IMR-90 (cell line): ENCODE results near the gene FBXW5. TPM values are rescaled to one million over a fixed set of nuclear protein-coding genes. Genes with fewer than 3 reads are reported as not detected.

Experiments
- BHLHE40 ChIP-seq: fragments of 150-350 bp; IDR thresholded peaks from 2 replicates; pipeline ENCODE4 v1.6.1; 2016; ENCODE audit warnings: mild to moderate bottlenecking, low read depth, low read length
- CEBPB ChIP-seq: IDR thresholded peaks from 2 replicates; pipeline ENCODE4 v1.6.1; 2012; ENCODE audit warnings: low read depth, low read length, improper control_type of control experiment
- FOS ChIP-seq: fragments of 150-350 bp; IDR thresholded peaks from 2 replicates; pipeline ENCODE4 v1.6.1; 2016; ENCODE audit warnings: low read depth, low read length
- MAFK ChIP-seq: IDR thresholded peaks from 2 replicates; pipeline ENCODE4 v1.6.1; 2012; ENCODE audit warnings: low read depth, low read length, improper control_type of control experiment
- RAD21 ChIP-seq: IDR thresholded peaks from 2 replicates; pipeline ENCODE4 v1.6.1; 2012; ENCODE audit warnings: low read length, improper control_type of control experiment
- RCOR1 ChIP-seq: IDR thresholded peaks from 2 replicates; pipeline ENCODE4 v1.6.1; 2012; ENCODE audit warnings: mild to moderate bottlenecking, low read length, improper control_type of control experiment; ENCODE audit not compliant: insufficient replicate concordance
- polyA plus RNA-seq, 3 experiments: library from polyadenylated mRNA; depleted of rRNA; stranded (reverse); fragments of >200 nt; gene quantifications; 2 replicates each; pipeline ENCODE4 v1.2.3, GENCODE V29; 2012; ENCODE audit warnings: low replicate concordance in 1 of 3
- total RNA-seq: library from RNA; depleted of rRNA; stranded (reverse); fragments of >200 nt; gene quantifications from 2 replicates; pipeline ENCODE4 v1.2.3, GENCODE V29; 2012

Gene FBXW5
- total and polyA plus RNA-seq, 2 of the 4 experiments (the other 2 are of a cell fraction) = 65.1 to 80.2 TPM

- no peak for TF ChIP-seq MAFK
- TF ChIP-seq CEBPB = no peak
- TF ChIP-seq RCOR1 = peak; percentile 93
- no peak for TF ChIP-seq FOS
- peak; percentile 31 for TF ChIP-seq RAD21
- no peak for TF ChIP-seq BHLHE40
These were observed at the start of gene FBXW5, which contains the start of gene C8G (continued) for GRCh38 chr9:136944519-136945332.
